NCI-H446 treated with DMSO at 0.1 percent for 48 hours (cell line): Measurements from ENCODE around the gene PKN1.

Experiments used
- DNase-seq: peaks from one replicate; lab custom pipeline; 2025; lab: John Stamatoyannopoulos, UW

PKN1 gene

DNA sequence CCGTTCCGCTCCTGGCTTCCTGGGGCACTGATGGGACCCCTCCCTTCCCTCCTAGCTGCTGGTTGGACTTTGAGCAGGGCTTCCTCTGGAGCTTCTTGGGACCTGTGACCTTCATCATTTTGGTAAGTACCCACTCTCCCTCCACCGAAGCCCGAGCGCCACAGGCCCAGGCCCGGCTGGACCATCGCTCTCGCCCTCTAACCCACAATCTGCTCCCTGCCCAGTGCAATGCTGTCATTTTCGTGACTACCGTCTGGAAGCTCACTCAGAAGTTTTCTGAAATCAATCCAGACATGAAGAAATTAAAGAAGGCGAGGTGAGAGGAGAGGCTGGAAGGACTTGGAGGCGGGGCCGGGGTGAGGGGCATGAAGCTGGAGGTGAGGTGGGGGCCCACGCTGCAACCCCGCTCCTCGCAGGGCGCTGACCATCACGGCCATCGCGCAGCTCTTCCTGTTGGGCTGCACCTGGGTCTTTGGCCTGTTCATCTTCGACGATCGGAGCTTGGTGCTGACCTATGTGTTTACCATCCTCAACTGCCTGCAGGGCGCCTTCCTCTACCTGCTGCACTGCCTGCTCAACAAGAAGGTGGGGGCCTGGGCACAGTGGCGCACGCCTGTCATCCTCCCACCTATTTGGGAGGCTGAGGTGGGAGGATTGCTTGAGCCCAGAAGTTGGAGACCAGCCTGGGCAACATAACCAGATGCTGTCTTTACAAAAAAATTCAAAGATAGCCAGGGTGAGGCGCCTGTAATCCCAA is 26.3 kb upstream of the PKN1 start:
- DNase-seq: no peak

- no peak for DNase-seq
Observed at GRCh38 chr19:14407605-14408484, 25.3 kb upstream of the PKN1 start.

DNA sequence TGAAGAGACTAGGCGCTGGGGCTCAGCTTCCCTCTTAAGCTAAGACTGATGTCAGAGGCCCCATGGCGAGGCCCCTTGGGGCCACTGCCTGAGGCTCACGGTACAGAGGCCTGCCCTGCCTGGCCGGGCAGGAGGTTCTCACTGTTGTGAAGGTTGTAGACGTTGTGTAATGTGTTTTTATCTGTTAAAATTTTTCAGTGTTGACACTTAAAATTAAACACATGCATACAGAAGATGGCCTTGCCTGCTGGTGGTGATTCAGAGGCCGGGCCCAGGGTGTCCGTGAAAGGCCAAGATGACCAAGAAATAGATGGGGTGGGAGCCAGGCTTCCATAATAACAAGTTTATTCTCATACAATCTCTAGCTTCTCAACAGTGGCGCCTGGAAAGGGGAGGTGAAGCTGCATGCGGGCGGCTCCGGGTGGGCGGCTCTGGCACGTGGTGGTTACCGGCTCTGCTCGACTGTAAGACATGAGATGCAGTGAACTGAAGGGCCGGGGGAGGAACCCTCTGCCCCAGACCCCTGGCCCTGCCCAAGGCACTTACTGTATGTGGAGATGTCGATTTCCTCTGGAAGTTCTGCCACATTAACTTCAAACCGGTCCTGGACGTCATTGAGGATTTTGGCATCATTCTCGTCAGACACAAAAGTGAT is 24.5 kb upstream of the PKN1 start:
- no peak for DNase-seq

- no peak for DNase-seq
Observed at GRCh38 chr19:14409146-14410023, 23.7 kb upstream of the PKN1 start.

- no peak for DNase-seq
Observed at GRCh38 chr19:14410091-14411051, 22.7 kb upstream of the PKN1 start.

- no peak for DNase-seq
Observed at GRCh38 chr19:14411161-14411937, 21.8 kb upstream of the PKN1 start.

DNA sequence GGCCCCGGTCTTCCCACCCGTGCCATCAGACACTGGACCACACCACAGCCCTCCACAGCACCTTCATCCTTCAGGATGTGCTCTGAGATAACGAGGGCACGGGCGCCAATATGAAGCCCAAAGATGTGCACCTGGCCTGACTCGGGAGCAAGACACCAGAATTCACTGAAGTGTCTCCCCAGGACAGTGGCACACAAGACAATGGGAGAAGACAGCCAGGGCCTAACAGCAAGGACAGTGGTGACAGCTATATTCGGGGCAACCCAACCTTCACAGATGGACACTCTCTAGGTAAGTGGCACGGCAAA is 21.2 kb upstream of the PKN1 start:
- no peak for DNase-seq

DNA sequence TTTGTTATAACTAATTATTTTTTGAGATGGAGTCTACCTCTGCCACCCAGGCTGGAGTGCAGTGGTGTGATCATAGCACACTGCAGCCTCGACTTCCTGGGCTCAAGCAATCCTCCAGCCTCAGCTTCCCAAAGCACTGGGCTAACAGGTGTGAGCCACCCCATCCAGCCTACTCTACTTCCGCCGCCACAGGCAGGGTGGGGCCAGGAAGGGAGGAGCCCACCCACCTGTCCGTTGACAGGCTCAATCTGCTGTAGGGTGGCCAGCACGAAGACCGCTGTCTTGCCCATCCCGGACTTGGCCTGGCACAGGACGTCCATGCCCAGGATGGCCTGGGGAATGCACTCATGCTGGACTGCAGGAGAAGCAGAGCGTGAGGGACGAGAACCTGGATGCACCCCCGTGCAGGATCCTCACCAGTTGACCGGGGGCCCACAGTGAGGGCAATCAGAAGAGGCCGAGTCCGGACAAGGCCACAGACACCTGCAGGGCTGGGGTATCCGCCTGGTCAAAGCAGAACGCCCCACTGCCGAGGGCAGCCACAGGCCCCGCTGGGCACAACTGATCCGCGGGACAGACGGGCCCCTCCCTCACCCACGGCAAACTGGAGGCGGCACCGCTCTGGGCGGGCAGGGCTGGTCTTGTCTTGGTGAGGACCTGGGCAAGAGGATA is 20.6 kb upstream of the PKN1 start:
- no peak for DNase-seq

DNA sequence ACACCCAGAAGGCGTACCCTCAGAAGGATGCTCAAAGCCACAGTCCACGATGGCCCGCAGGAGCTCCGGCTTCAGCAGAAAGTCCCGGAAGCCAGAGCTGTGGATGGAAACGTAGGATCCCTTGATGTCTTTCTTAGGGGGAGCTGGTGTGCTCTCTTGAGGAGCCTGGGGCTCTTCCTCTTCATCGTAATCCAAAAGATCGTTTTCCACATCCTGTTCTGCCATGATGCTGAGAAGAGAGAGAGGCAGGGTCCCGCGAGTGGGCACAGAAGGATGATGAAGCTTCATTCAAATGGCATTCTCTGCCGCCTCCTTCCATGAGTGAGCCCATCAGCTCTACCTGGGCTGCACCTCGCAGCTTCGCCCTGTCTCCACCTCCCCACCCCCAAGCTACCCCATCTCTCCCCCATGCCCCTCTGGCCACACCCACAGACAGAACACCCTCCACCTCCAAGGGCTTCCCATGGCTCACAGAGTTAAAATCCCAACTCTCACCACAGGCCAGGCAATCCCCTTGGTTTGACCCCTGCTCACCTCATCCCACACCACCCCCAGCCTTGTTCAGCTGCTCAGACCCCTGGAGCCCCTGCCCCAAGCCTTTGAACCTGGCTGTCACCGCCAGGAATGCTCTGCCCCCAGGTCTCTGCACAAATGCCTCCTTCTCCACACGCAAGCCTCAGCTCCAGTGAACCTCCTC is 20.0 kb upstream of the PKN1 start:
- DNase-seq: no peak

- no peak for DNase-seq
Observed at GRCh38 chr19:14413693-14414181, 19.4 kb upstream of the PKN1 start.

DNA sequence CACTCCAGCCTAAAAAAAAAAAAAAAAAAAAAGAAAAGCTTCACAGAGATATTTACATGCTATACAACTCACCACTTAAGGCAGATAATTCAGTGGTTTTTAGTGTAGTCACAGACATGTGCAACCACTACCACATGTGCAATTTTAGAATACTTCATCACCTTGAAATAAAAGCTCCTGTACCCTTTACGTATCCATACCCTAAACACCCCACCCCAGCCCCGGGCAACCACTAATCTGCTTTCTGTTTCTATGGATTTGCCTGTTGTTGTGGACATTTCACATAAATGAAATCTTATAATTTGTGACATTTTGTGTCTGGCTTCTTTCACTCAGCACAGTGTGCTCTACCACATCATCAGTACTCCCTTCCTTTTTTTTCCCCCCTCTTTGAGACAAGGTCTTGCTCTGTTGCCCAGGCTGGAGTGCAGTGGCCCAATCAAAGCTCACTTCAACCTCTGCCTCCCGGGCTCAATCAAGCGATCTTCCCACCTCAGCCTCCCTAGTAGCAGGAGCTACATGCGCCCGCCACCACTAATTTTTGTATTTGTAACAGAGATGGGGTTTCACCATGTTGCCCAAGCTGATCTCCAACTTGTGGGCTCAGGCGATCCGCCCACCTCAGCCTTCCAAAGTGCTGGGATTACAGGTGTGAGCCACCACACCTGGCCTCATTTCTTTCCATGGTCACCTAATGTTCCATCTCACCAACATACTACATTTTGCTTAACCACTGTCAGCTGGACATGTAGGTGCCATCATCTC is 18.0 kb upstream of the PKN1 start:
- DNase-seq: no peak

GRCh38 chr19:14416817-14417231 is 16.3 kb upstream of the PKN1 start:
- DNase-seq: no peak

GRCh38 chr19:14418856-14419105 is 14.3 kb upstream of the PKN1 start:
- DNase-seq: no peak

DNA sequence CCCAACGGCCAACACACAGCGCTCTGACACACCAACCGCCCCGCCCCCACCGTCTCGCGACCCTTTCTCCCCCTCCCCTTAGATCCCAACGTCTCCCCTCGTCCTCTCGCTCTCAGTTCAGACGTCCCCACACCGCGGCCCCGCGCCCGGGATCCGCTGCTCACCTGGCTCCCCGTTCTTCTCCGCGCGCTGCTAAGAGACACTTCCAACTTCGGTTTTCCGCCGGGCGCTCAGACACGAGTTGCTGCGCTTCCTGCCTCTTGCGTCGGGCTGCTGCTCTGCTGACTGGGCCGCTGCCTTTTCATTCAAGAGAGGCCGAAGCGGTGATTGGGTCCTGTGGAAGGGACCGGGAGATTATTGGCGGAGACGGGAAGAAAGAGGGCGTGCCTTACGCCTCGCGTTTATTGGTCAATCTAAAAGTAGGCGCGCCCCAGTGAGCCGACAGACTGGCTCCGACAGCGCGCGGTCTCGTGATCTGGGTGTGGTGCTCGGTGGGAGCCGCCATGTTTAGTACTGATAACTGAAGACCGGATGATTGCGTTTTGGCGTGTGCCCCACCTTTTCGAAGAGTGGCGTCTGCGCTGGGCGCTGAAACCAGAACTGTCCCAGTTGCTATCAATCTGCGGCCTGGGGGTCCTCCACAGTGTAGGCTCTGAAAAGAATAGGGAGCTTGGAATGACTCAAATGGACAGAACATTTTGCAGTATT is 13.8 kb upstream of the PKN1 start, which contains the start of gene DDX39A:
DDX39A (minus strand) TSS at position 236 of the 708 bp plus-strand sequence. CDS start 6,121 bp downstream, outside the sequence.
- peak; percentile 100 for DNase-seq

DNA sequence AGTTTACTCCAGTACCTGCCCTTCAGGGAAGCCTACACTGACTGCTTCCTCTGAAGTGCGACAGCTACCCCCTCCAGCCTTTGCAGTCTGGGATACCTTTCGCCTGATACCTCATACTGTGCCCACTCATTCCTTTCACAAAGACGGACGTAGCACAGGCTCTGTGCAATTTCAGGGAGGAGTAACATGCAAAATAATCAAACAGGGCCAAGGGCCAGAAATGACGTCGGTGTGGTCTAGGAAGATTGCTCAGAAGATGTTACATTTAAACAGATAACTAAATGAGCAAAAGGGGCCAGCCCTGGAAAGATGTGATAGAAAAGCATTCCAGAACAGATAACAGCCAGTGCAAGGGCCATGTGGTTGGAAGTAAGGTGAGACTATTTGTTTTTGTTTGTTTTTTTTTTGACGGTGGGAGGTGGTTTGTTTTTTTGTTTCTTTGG is 7.4 kb upstream of the PKN1 start:
- no peak for DNase-seq

DNA sequence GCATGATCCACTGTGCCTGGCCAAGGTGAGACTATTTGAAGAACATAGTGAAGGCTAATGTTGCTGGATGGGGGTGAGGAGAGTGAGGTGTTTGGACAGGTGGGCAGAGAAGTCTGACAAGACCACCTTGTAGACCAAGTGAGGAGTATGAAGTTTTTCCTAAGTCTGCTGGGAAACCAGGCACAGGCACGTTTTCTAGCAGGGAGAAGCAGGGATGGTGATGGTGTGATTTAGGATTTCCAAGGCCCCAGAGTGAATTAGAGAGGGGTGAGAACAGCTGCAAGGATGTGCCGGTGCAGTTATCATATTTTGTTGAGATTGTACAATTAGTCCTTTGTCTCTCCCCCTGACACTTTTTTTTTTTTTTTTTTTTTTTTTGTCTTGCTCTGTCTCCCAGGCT is 5.6 kb upstream of the PKN1 start:
- no peak for DNase-seq

GRCh38 chr19:14428882-14429416 is 4.2 kb upstream of the PKN1 start:
- no peak for DNase-seq
